ENCODE results near the gene SLC1A7.

DNA sequence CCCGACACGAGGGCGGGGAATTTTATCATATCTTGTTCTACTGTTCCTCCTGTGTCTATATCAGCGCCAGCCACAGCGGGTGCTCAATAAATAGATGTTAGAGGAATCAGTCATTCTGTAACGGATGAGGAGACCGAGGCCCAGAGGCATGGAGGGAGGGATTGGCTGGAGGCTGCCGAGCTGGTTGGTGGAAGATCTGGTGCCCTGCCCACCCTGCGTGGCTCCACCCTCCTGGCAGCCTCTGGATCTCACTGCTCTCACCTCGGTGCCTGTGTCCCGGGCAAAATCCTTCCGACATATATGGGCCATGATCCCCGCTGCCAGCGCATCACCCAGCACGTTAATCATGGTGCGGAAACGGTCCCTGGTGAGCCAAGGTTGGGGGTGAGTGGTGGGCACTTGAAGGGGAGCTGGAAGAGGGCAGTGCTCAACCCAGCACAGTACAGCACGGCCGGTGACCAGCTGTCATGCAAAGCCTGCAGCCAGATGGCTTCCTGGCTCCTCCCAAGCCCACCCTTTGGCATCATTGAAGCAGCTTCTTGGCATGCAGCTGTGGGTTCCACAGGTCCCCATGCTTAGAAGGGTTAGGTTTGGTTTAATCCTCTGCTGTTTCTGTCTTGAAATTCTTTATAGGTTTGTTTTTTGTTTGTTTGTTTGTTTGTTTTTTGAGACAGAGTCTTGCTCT lies 53.7 kb downstream of the SLC1A7 start:
- TF ChIP-seq EZH2phosphoT487 (IDR thresholded peaks at IDR 0.05; ENCODE audit: low read depth, severe bottlenecking, unreplicated experiment) = no peak
- TF ChIP-seq, protein P1, sequence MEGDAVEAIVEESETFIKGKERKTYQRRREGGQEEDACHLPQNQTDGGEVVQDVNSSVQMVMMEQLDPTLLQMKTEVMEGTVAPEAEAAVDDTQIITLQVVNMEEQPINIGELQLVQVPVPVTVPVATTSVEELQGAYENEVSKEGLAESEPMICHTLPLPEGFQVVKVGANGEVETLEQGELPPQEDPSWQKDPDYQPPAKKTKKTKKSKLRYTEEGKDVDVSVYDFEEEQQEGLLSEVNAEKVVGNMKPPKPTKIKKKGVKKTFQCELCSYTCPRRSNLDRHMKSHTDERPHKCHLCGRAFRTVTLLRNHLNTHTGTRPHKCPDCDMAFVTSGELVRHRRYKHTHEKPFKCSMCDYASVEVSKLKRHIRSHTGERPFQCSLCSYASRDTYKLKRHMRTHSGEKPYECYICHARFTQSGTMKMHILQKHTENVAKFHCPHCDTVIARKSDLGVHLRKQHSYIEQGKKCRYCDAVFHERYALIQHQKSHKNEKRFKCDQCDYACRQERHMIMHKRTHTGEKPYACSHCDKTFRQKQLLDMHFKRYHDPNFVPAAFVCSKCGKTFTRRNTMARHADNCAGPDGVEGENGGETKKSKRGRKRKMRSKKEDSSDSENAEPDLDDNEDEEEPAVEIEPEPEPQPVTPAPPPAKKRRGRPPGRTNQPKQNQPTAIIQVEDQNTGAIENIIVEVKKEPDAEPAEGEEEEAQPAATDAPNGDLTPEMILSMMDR (IDR thresholded peaks at IDR 0.05; ENCODE audit: poor library complexity) = no peak
- no peak for TF ChIP-seq EZH2 (IDR thresholded peaks at IDR 0.05; ENCODE audit: borderline replicate concordance)
